Ascending aorta (tissue), 2 donors: ENCODE results near the gene GNAQ. TPM values are rescaled to one million over a fixed set of nuclear protein-coding genes. Genes with fewer than 3 reads are reported as not detected.
"Not testable (repeated sequence)": the region's sequence is repeated elsewhere in the genome, so short reads cannot be mapped to it uniquely, and the experiment has no call there.

ENCODE experiments used
- DNase-seq, 2 donors: peaks; one replicate each; pipeline ENCODE4 v3.0.0-alpha.2; 2019; ENCODE audit warnings: low spot score in 2 of 2
- H3K27ac ChIP-seq, 2 donors: fragments of 200-600 bp; sonication (generic); one replicate each; pipeline ENCODE4 v1.5.1; 2016 to 2017; ENCODE audit warnings: mild to moderate bottlenecking in 1 of 2
- H3K27me3 ChIP-seq: fragments of 200-600 bp; sonication (generic); one replicate; pipeline ENCODE4 v1.5.1; 2017
- H3K36me3 ChIP-seq, 2 donors: fragments of 200-600 bp; sonication (generic); one replicate each; pipeline ENCODE4 v1.5.1; 2016
- H3K4me1 ChIP-seq, 2 donors: fragments of 200-600 bp; sonication (generic); one replicate each; pipeline ENCODE4 v1.5.1; 2016 to 2017; ENCODE audit warnings: mild to moderate bottlenecking in 1 of 2
- H3K4me3 ChIP-seq, 2 donors: fragments of 200-600 bp; sonication (generic); one replicate each; pipeline ENCODE4 v1.5.1; 2016 to 2017; ENCODE audit warnings: mild to moderate bottlenecking in 1 of 2
- H3K9me3 ChIP-seq, 2 donors: fragments of 200-600 bp; sonication (generic); one replicate each; pipeline ENCODE4 v1.5.1; 2016
- CTCF ChIP-seq, 3 experiments: fragments of 200-600 bp in 2 of 3; fragments of 450-650 bp in 1 of 3; sonication (generic) in 2 of 3; IDR thresholded peaks; one replicate each; pipeline ENCODE4 v1.5.1; 2016 to 2019; ENCODE audit warnings: antibody characterized with exemption in 3 of 3, mild to moderate bottlenecking in 1 of 3, moderate library complexity in 1 of 3
- intact Hi-C: fragments of 100-400 bp; cut with DNase I; formaldehyde crosslinking; loops from one replicate; pipeline ENCODE4 v1.15.1; 2023
- total RNA-seq: library from RNA; depleted of rRNA; stranded (reverse); fragments of >200 nt; gene quantifications from one replicate; pipeline ENCODE4 v1.1.0, GENCODE V29; 2016

Gene GNAQ
- total RNA-seq, 1 donor from 2014 or later, result 29.2 TPM

GRCh38 chr9:78064075-78064474 lies 32.5 kb upstream of the GNAQ start:
- Histone ChIP-seq H3K9me3 (no peaks in the 10 kb centered on the region), H3K27me3 (no peaks in the 10 kb centered on the region), H3K36me3 (no peaks in the 10 kb centered on the region), H3K27ac (no peak overlapping the region), H3K4me1 (no peaks in the 10 kb centered on the region), H3K4me3 (no peak overlapping the region)
- no peak for DNase-seq
- no peak for TF ChIP-seq CTCF (IDR thresholded peaks at IDR 0.05)
- intact Hi-C loops, result no loop called here

- Histone ChIP-seq H3K9me3 (no peaks in the 10 kb centered on the region), H3K4me1 (no peaks in the 10 kb centered on the region), H3K27me3 (no peaks in the 10 kb centered on the region), H3K4me3 (no peak overlapping the region), H3K27ac (no peak overlapping the region), H3K36me3 (no peaks in the 10 kb centered on the region)
- DNase-seq, result no peak
- TF ChIP-seq CTCF (IDR thresholded peaks at IDR 0.05), result no peak
- intact Hi-C loops, result no loop called here
Measured at GRCh38 chr9:78062710-78063109, 31.1 kb upstream of the GNAQ start.

DNA sequence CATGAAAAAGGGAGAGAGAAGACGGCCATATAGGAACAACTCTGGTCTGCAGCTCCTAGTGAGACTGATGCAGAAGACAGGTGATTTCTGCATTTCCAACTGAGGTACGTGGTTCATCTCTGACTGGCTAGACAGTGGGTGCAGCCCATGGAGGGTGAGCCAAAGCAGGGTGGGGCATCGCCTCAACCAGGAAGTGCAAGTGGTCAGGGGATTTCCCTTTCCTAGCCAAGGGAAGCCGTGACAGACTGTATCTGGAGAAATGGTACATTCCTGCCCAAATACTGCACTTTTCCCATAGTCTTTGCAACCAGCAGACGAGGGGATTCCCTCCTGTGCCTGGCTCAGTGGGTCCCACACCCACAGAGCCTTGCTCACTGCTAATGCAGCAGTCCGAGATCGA lies 22.6 kb upstream of the GNAQ start:
- intact Hi-C loops, H3K4me3 ChIP-seq, DNase-seq, H3K27me3 ChIP-seq, H3K36me3 ChIP-seq, H3K9me3 ChIP-seq, H3K4me1 ChIP-seq, H3K27ac ChIP-seq: not testable (repeated sequence)

DNA sequence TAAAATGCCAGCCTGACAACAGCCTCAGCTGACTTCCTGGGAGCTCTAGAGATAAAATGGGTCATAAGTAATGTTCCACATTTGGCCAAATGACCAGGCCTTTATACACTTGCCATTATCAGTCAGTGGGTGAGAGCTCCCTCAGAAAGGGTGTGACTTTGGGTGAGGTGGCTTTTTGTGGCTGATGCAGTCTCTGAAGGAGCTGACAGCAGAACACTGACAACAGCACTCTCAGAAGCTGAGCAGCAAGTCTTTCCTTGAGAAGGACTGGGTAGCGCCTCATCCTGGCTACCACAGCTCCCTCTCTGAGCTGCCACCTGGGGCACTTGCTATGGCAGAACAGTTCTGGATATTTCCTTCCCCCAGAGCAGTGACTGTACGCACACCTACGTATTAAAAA lies 22.0 kb upstream of the GNAQ start:
- Histone ChIP-seq H3K27me3 (no peaks in the 10 kb centered on the region), H3K4me3 (no peak overlapping the region), H3K9me3 (no peaks in the 10 kb centered on the region), H3K4me1 (no peaks in the 10 kb centered on the region), H3K27ac (no peak overlapping the region), H3K36me3 (no peaks in the 10 kb centered on the region)
- intact Hi-C loops, result no loop called here
- no peak for DNase-seq
- TF ChIP-seq CTCF (IDR thresholded peaks at IDR 0.05), result no peak

GRCh38 chr9:78050421-78050820 lies 18.8 kb upstream of the GNAQ start:
- Histone ChIP-seq H3K9me3 (no peaks in the 10 kb centered on the region), H3K4me3 (no peak overlapping the region), H3K27ac (no peak overlapping the region), H3K36me3 (no peaks in the 10 kb centered on the region), H3K27me3 (no peaks in the 10 kb centered on the region), H3K4me1 (no peaks in the 10 kb centered on the region)
- no peak for TF ChIP-seq CTCF (IDR thresholded peaks at IDR 0.05)
- intact Hi-C loops, result no loop called here
- no peak for DNase-seq

- Histone ChIP-seq H3K27me3 (no peaks in the 10 kb centered on the region), H3K9me3 (no peaks in the 10 kb centered on the region), H3K27ac (no peak overlapping the region), H3K4me3 (no peak overlapping the region), H3K36me3 (no peaks in the 10 kb centered on the region), H3K4me1 (no peaks in the 10 kb centered on the region)
- TF ChIP-seq CTCF (IDR thresholded peaks at IDR 0.05), result no peak
- DNase-seq, result no peak
- intact Hi-C loops, result no loop called here
Measured at GRCh38 chr9:78049484-78049883, 17.9 kb upstream of the GNAQ start.
